K562 (cell line): ENCODE measurements around the gene PRKACA. TPM values are rescaled to one million over a fixed set of nuclear protein-coding genes. Genes with fewer than 3 reads are reported as not detected.

Experiments used
- ATAC-seq: fragments of 200-7000 bp; cut with Tn5 transposase; 3 replicates; pipeline ENCODE4 v1.9.1; 2020; ENCODE audit warnings: moderate library complexity
- BruUV-seq: library from RNA; stranded (reverse); fragments of 400-500 nt; replicated peaks from 2 replicates; lab custom pipeline; 2021; lab: Mats Ljungman, UMichigan
- CTCF ChIA-PET: fragments of 300-600 bp; formaldehyde crosslinking; extraction: SDS; loops from one replicate; lab custom pipeline; 2021; ENCODE audit warnings: low intra/inter-chr PET ratio; lab: Yijun Ruan, JAX
- POLR2A ChIA-PET: fragments of 300-600, 350-650 bp; sonication (Branson Sonifier 250); formaldehyde crosslinking; extraction: SDS; loops from one replicate; lab custom pipeline; 2021; ENCODE audit warnings: antibody characterized with exemption, inconsistent platforms; lab: Yijun Ruan, JAX
- DNase-seq, 4 experiments: peaks; one replicate each; pipeline versions ENCODE4 v3.0.0 to v3.0.0-alpha.2; 2011 to 2018; ENCODE audit warnings: low spot score in 3 of 4, mixed read lengths in 3 of 4; ENCODE audit errors: extremely low read depth in 1 of 4
- FAIRE-seq: peaks from 2 replicates; lab custom pipeline; 2011; peaks lifted over from hg19 to GRCh38; lab: Jason Lieb, UNC
- H2AFZ ChIP-seq: 2 replicates; pipeline ENCODE4 v1.6.0; 2011; ENCODE audit warnings: low read depth, low read length, control low read depth, inconsistent platforms
- H3K27ac ChIP-seq: fragments of 200-600 bp; 3 replicates; pipeline ENCODE4 v1.8.0; 2011; ENCODE audit warnings: low read depth, mild to moderate bottlenecking, control low read depth, inconsistent platforms, low read length, moderate library complexity, mixed read lengths; ENCODE audit errors: extremely low read depth
- H3K27me3 ChIP-seq, 2 experiments: fragments of 300-600 bp in 1 of 2; 2 replicates in 1 of 2; 3 replicates in 1 of 2; pipeline versions ENCODE4 v1.6.0 to v1.8.0; 2011; ENCODE audit warnings: inconsistent platforms in 2 of 2, low read length in 2 of 2, mild to moderate bottlenecking in 1 of 2, mixed read lengths in 1 of 2, moderate library complexity in 1 of 2; ENCODE audit not compliant: control insufficient read depth in 2 of 2, insufficient read depth in 2 of 2
- H3K36me3 ChIP-seq: fragments of 300-600 bp; 3 replicates; pipeline ENCODE4 v1.8.0; 2011; ENCODE audit warnings: mild to moderate bottlenecking, low read length, inconsistent platforms; ENCODE audit not compliant: control insufficient read depth, insufficient read depth
- H3K4me1 ChIP-seq, 2 experiments: fragments of 200-600 bp in 1 of 2; replicated peaks in 1 of 2; 2 replicates in 1 of 2; 3 replicates in 1 of 2; pipeline versions ENCODE4 v1.5.1 to v1.8.0; 2011; ENCODE audit warnings: inconsistent platforms in 2 of 2, low read length in 2 of 2, mild to moderate bottlenecking in 1 of 2, mixed read lengths in 1 of 2, moderate library complexity in 1 of 2; ENCODE audit not compliant: control insufficient read depth in 2 of 2, insufficient read depth in 2 of 2
- H3K4me2 ChIP-seq: 2 replicates; pipeline ENCODE4 v1.6.1; 2011; ENCODE audit warnings: low read length, control low read depth, inconsistent platforms, mixed read lengths; ENCODE audit not compliant: insufficient read depth
- H3K4me3 ChIP-seq: fragments of 200-600 bp; sonication (generic), shearing (Covaris generic); 2 replicates; pipeline ENCODE4 v1.5.1; 2016; ENCODE audit warnings: control low read depth, inconsistent platforms
- H3K79me2 ChIP-seq: fragments of 200-600 bp; 3 replicates; pipeline ENCODE4 v1.8.0; 2011; ENCODE audit warnings: low read length, inconsistent platforms; ENCODE audit not compliant: control insufficient read depth, insufficient read depth
- H3K9ac ChIP-seq, 2 experiments: 2 replicates each; pipeline versions ENCODE4 v1.6.0 to v1.6.1; 2011; ENCODE audit warnings: low read depth in 2 of 2, low read length in 2 of 2, control low read depth in 1 of 2, inconsistent platforms in 1 of 2, mild to moderate bottlenecking in 1 of 2, mixed read lengths in 1 of 2; ENCODE audit not compliant: insufficient read depth in 1 of 2
- H3K9me1 ChIP-seq: one replicate; pipeline ENCODE4 v1.6.0; 2011; ENCODE audit warnings: inconsistent platforms, mild to moderate bottlenecking, low read length, moderate library complexity; ENCODE audit not compliant: control insufficient read depth, insufficient read depth
- H3K9me3 ChIP-seq: replicated peaks from 2 replicates; pipeline ENCODE4 v1.5.1; 2011; ENCODE audit warnings: low read depth, low read length, inconsistent platforms; ENCODE audit not compliant: control insufficient read depth, insufficient read depth
- H4K20me1 ChIP-seq: replicated peaks from 2 replicates; pipeline ENCODE4 v1.6.1; 2011; ENCODE audit warnings: low read length, inconsistent platforms, mixed read lengths; ENCODE audit not compliant: control insufficient read depth, insufficient read depth
- CBFA2T2 ChIP-seq: fragments of 450-650 bp; conservative IDR thresholded peaks from 2 replicates; pipeline ENCODE4 v1.6.1; 2017; ENCODE audit warnings: mild to moderate bottlenecking
- ELF1 ChIP-seq: fragments of 200-800 bp; sonication (Bioruptor generic); IDR thresholded peaks from 2 replicates; pipeline ENCODE4 v1.6.1; 2016; ENCODE audit warnings: missing genetic modification characterization, missing compliant biosample characterization
- ETV5 ChIP-seq: sonication (generic); formaldehyde crosslinking; IDR thresholded peaks from 2 replicates; pipeline ENCODE4 v1.4.0; 2020; ENCODE audit warnings: low read depth, mild to moderate bottlenecking, missing genetic modification reagents
- HDAC3 ChIP-seq: fragments of 450-650 bp; IDR thresholded peaks from 2 replicates; pipeline ENCODE4 v1.6.1; 2018; ENCODE audit warnings: borderline replicate concordance, mild to moderate bottlenecking, moderate library complexity; ENCODE audit not compliant: partially characterized antibody
- JUND ChIP-seq, 2 experiments: IDR thresholded peaks; 2 replicates in 1 of 2; 3 replicates in 1 of 2; pipeline ENCODE4 v1.6.1; 2011; ENCODE audit warnings: borderline replicate concordance in 2 of 2, low read depth in 2 of 2, low read length in 2 of 2, improper control_type of control experiment in 1 of 2, missing biosample characterization in 1 of 2, missing genetic modification characterization in 1 of 2, missing genetic modification reagents in 1 of 2
- NFIX ChIP-seq: fragments of 250-450 bp; sonication (Bioruptor Pico); IDR thresholded peaks from 2 replicates; pipeline ENCODE4 v1.4.0; 2020; ENCODE audit warnings: low read depth, mild to moderate bottlenecking, moderate library complexity
- POLR2AphosphoS2 ChIP-seq: IDR thresholded peaks from 2 replicates; pipeline ENCODE4 v1.6.1; 2012; ENCODE audit warnings: low read length, improper control_type of control experiment
- STAT5A ChIP-seq: IDR thresholded peaks from 2 replicates; pipeline ENCODE4 v1.6.1; 2012; ENCODE audit warnings: low read length, inconsistent platforms, borderline replicate concordance
- TAF1 ChIP-seq: IDR thresholded peaks from 2 replicates; pipeline ENCODE4 v1.6.1; 2011; ENCODE audit warnings: mild to moderate bottlenecking, low read length, moderate library complexity; ENCODE audit not compliant: insufficient read depth, control insufficient read depth, severe bottlenecking; ENCODE audit errors: extremely low read depth
- ZNF232 ChIP-seq: sonication (generic); formaldehyde crosslinking; IDR thresholded peaks from 2 replicates; pipeline ENCODE4 v1.8.0; 2022; ENCODE audit warnings: mild to moderate bottlenecking, missing genetic modification reagents
- ZNF311 ChIP-seq: fragments of 250-450 bp; sonication (Bioruptor Pico); IDR thresholded peaks from 2 replicates; pipeline ENCODE4 v1.4.0; 2020; ENCODE audit warnings: mild to moderate bottlenecking, moderate library complexity
- ZNF354B ChIP-seq: fragments of 250-450 bp; sonication (Bioruptor Pico); IDR thresholded peaks from 2 replicates; pipeline ENCODE4 v1.4.0; 2020
- ZNF76 ChIP-seq: fragments of 250-450 bp; sonication (Bioruptor Pico); IDR thresholded peaks from 2 replicates; pipeline ENCODE4 v1.4.0; 2020; ENCODE audit warnings: mild to moderate bottlenecking, moderate library complexity, borderline replicate concordance
- WGBS: fragments of 100-300 bp; shearing (Covaris generic); methylation state at CpG from one replicate; pipeline ENCODE4 v1.1.6; 2016; ENCODE audit warnings: low coverage, mixed read lengths; ENCODE audit not compliant: insufficient coverage; ENCODE audit errors: missing lambda C conversion rate; 5-methylcytosine and 5-hydroxymethylcytosine counted together
- in situ Hi-C: fragments of 300-500 bp; cut with MboI; formaldehyde crosslinking; loops from 4 replicates; pipeline ENCODE4 v1.15.0; 2018; ENCODE audit warnings: inconsistent platforms, mixed read lengths
- intact Hi-C: fragments of 100-400 bp; cut with micrococcal nuclease; formaldehyde crosslinking; loops from 2 replicates; pipeline ENCODE4 v1.14.2; 2022
- polyA plus RNA-seq, 8 experiments: library from polyadenylated mRNA; depleted of rRNA in 4 of 8; stranded (reverse) in 5 of 8; unstranded in 3 of 8; fragments of >200 nt; fragmentation: Nextera tagmentation in 2 of 8; fragmentation: Illumina TruSeq in 1 of 8; extraction: Ambion mirVana in 2 of 8; extraction: Trizol in 1 of 8; gene quantifications; 2 replicates each; pipeline versions ENCODE4 v1.2.1 to v1.2.3, GENCODE V29; 2011 to 2014; ENCODE audit warnings: inconsistent platforms in 1 of 8, missing spikeins in 1 of 8
- total RNA-seq, 7 experiments: library from RNA; depleted of rRNA in 6 of 7; stranded (reverse); fragments of >200 nt in 6 of 7; fragmentation: Illumina TruSeq in 2 of 7; extraction: Trizol in 2 of 7; gene quantifications; 2 replicates each; pipeline versions ENCODE4 v1.2.1 to v1.2.3, GENCODE V29; 2011 to 2021; ENCODE audit warnings: low replicate concordance in 1 of 7
- TF ChIP-seq, protein P1 (sequence below): sonication (generic); formaldehyde crosslinking; IDR thresholded peaks from 2 replicates; pipeline ENCODE4 v1.8.0; 2022; ENCODE audit warnings: mild to moderate bottlenecking, low read depth, missing genetic modification reagents
- TF ChIP-seq, protein P2 (sequence below): fragments of 450-650 bp; formaldehyde crosslinking; IDR thresholded peaks from 2 replicates; pipeline ENCODE4 v1.4.0; 2020; ENCODE audit warnings: mild to moderate bottlenecking, moderate library complexity
- TF ChIP-seq, protein P3 (sequence below): IDR thresholded peaks from 3 replicates; pipeline ENCODE4 v1.6.1; 2011; ENCODE audit warnings: borderline replicate concordance, mild to moderate bottlenecking; ENCODE audit not compliant: insufficient read length, insufficient read depth
- TF ChIP-seq, protein P4 (sequence below): sonication (generic); formaldehyde crosslinking; IDR thresholded peaks from 2 replicates; pipeline ENCODE4 v1.8.0; 2022; ENCODE audit warnings: mild to moderate bottlenecking, missing genetic modification reagents, borderline replicate concordance

The PRKACA gene
- total and polyA plus RNA-seq, 9 of the 15 experiments (the other 6 are each of a cell fraction or from before 2014, with no cell fraction given), result 1.2 to 63.1 (median 13.0) TPM

DNA sequence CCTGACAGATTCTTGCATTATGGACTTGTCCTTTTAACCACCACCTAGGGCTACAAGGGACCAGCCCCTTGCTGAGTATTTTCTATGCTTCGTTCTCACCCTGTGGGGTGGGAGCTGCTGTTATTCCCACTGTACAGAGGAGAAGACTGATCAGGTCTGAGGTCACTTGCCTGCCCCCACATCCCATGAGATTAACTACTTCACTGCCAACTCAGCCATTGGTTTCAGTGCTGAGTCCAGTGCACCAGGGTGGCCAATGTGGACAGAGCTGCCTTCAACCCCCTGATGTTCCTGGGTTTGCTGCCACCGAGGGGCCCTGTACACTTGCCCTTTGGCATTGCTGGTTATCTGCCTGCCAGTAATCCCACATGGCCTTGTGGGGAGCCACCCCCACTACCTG lies 6.9 kb downstream of the PRKACA start:
- no peaks in the 10 kb centered on the region for H3K27me3 ChIP-seq
- FAIRE-seq, result no peak
- TF ChIP-seq HDAC3, result no peak
- no peak for TF ChIP-seq ZNF354B
- no peak for TF ChIP-seq ZNF76 (CRISPR knock-in tag)
- TF ChIP-seq STAT5A, result no peak
- TF ChIP-seq ELF1, result no peak
- TF ChIP-seq ETV5, result no peak
- no peak for TF ChIP-seq TAF1
- TF ChIP-seq JUND (IDR thresholded peaks at IDR 0.05; ENCODE audit: borderline replicate concordance, low read depth, low read length), result no peak
- TF ChIP-seq JUND (tag; IDR thresholded peaks at IDR 0.05; ENCODE audit: borderline replicate concordance, low read depth, low read length), result no peak
- TF ChIP-seq, protein P1, sequence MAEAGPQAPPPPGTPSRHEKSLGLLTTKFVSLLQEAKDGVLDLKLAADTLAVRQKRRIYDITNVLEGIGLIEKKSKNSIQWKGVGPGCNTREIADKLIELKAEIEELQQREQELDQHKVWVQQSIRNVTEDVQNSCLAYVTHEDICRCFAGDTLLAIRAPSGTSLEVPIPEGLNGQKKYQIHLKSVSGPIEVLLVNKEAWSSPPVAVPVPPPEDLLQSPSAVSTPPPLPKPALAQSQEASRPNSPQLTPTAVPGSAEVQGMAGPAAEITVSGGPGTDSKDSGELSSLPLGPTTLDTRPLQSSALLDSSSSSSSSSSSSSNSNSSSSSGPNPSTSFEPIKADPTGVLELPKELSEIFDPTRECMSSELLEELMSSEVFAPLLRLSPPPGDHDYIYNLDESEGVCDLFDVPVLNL (CRISPR knock-in tag), result no peak
- no peak for TF ChIP-seq ZNF232 (CRISPR knock-in tag)
- no peak for TF ChIP-seq CBFA2T2
- TF ChIP-seq, protein P2, sequence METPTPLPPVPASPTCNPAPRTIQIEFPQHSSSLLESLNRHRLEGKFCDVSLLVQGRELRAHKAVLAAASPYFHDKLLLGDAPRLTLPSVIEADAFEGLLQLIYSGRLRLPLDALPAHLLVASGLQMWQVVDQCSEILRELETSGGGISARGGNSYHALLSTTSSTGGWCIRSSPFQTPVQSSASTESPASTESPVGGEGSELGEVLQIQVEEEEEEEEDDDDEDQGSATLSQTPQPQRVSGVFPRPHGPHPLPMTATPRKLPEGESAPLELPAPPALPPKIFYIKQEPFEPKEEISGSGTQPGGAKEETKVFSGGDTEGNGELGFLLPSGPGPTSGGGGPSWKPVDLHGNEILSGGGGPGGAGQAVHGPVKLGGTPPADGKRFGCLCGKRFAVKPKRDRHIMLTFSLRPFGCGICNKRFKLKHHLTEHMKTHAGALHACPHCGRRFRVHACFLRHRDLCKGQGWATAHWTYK (CRISPR knock-in tag), result no peak
- TF ChIP-seq ZNF311 (CRISPR knock-in tag), result no peak
- TF ChIP-seq, protein P3, sequence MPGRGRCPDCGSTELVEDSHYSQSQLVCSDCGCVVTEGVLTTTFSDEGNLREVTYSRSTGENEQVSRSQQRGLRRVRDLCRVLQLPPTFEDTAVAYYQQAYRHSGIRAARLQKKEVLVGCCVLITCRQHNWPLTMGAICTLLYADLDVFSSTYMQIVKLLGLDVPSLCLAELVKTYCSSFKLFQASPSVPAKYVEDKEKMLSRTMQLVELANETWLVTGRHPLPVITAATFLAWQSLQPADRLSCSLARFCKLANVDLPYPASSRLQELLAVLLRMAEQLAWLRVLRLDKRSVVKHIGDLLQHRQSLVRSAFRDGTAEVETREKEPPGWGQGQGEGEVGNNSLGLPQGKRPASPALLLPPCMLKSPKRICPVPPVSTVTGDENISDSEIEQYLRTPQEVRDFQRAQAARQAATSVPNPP, result no peak
- TF ChIP-seq, protein P4, sequence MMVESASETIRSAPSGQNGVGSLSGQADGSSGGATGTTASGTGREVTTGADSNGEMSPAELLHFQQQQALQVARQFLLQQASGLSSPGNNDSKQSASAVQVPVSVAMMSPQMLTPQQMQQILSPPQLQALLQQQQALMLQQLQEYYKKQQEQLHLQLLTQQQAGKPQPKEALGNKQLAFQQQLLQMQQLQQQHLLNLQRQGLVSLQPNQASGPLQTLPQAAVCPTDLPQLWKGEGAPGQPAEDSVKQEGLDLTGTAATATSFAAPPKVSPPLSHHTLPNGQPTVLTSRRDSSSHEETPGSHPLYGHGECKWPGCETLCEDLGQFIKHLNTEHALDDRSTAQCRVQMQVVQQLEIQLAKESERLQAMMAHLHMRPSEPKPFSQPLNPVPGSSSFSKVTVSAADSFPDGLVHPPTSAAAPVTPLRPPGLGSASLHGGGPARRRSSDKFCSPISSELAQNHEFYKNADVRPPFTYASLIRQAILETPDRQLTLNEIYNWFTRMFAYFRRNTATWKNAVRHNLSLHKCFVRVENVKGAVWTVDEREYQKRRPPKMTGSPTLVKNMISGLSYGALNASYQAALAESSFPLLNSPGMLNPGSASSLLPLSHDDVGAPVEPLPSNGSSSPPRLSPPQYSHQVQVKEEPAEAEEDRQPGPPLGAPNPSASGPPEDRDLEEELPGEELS (CRISPR knock-in tag), result no peak
- TF ChIP-seq POLR2AphosphoS2, result no peak
- TF ChIP-seq NFIX (CRISPR knock-in tag), result no peak

More for the DNA sequence above, 6.9 kb downstream of the PRKACA start:
- Histone ChIP-seq H2AFZ (no peak overlapping the region), H4K20me1 (no peaks in the 10 kb centered on the region), H3K4me2 (no peak overlapping the region), H3K4me3 (no peak overlapping the region), H3K79me2 (peaks cover 8% of the 10 kb centered on the region), H3K4me1 (peaks cover 22 to 37% of the 10 kb centered on the region in 2 experiments; a peak in 4 of 5 replicates), H3K9ac (peak overlapping the region in 1 of 2 experiments; percentile 6; a peak in 1 of 4 replicates), H3K36me3 (peaks cover 2% of the 10 kb centered on the region; the same call in 1 of the 3 replicates), H3K9me1 (peaks cover 4% of the 10 kb centered on the region), H3K27ac (no peak overlapping the region), H3K9me3 (no peaks in the 10 kb centered on the region)
- intact Hi-C loops (no loop called here), in situ Hi-C loops (no loop called here)
- 44% methylated on average over 2 of the region's 2 CpGs for WGBS
- POLR2A ChIA-PET, result interaction anchor here (0.7 kb wide), 1 partner anchor 240 kb away, joined by 3 read pairs; no protein-coding TSS in a partner anchor
- DNase-seq, result no peak
- no TSS peak for BruUV-seq
- ATAC-seq, result no peak
- CTCF ChIA-PET, result no interaction called here
